Measurements from ENCODE around the gene SUPV3L1. TPM values are rescaled to one million over a fixed set of nuclear protein-coding genes. Genes with fewer than 3 reads are reported as not detected.

The SUPV3L1 gene
- total RNA-seq, 1 experiment from 2014 or later, result 37.6 TPM

DNA sequence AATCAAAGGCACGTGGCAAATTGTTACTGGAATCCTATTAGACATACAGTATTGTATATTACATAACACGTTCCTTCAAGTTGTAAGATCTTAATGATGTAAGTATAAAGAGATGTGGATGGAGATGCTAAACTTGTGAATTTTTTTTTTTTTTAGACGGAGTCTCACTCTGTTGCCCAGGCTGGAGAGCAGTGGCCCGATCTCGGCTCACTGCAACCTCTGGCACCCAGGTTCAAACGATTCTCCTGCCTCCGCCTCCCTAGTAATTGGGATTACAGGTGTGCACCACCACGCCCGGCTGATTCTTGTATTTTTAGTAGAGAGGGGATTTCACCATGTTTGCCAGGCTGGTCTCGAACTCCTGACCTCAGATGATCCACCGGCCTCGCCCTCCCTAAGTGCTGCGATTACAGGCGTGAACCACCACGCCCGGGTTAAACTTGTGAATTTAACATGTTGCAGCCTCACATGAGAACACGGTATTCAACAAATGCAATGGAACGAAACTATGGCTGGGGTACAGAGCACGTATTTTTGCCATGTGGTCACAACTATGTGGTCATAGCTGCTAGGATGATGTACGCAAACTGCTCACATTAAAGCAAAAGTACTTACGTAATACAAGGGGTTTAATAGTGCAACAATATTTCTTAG lies 818 bp upstream of the SUPV3L1 start:
- H3K36me3 ChIP-seq (ENCODE audit: insufficient read depth, low read length), result 0 out of 2 replicates have a peak, but pooled peaks cover 4% of the 10 kb centered on the region
- peaks cover 40% of the 10 kb centered on the region for H3K4me1 ChIP-seq (ENCODE audit: low read length)
- H4K20me1 ChIP-seq (ENCODE audit: insufficient read depth, low read depth, low read length), result no peaks in the 10 kb centered on the region
- DNase-seq, result no peak
- H3K79me2 ChIP-seq (ENCODE audit: low read length), result peaks cover 48% of the 10 kb centered on the region
- peak overlapping the region; percentile 68; the same call in 1 of the 2 replicates for H3K27ac ChIP-seq (ENCODE audit: low read length)
- peak overlapping the region; percentile 90 for H3K4me2 ChIP-seq (ENCODE audit: low read depth, low read length, poor library complexity, severe bottlenecking)
- H3K9me2 ChIP-seq (replicated peaks; ENCODE audit: insufficient read depth, low read length), result no peaks in the 10 kb centered on the region
- H3K9ac ChIP-seq (ENCODE audit: low read length), result peak overlapping the region; percentile 94
- no peaks in the 10 kb centered on the region for H3K9me3 ChIP-seq (ENCODE audit: low read length)
- no peaks in the 10 kb centered on the region for H3K27me3 ChIP-seq (ENCODE audit: low read length)
- H3K4me3 ChIP-seq (ENCODE audit: low read length), result peak overlapping the region; percentile 92
- no peak overlapping the region; the same call in 1 of the 2 replicates for H2AFZ ChIP-seq (ENCODE audit: low read length)

DNA sequence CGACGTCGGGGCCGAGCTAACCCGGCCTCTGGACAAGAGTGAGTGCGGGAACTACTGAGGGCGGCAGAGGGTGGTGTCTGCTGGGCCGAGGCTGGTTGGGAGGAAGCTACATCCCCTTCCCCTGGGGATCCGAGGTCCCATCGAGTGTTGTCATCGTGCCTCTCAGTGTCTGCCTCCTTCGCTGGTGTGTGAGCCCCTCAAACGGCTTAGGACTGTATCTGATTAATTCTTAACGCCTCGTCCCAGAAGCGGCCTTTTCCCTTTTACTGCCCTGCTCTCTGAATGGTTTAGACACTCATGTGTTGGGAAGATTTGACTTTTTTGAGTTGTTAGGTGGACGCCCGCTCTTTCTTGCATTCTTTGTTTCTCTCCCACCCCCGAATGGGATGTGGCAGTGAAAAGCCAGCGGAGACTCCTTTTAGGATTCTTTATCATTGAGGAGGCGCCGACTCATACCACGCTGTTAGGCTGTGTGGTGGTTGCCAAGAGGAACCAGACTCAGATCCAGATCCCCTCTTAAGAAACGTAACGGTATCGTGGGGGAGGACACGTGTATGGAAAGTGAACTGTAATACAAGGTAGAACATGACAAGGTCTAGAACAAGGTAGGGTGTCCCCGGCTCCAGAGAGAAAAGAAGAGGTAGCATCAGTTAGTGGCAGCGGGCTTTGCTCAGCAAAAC lies 631 bp downstream of the SUPV3L1 start:
- no peaks in the 10 kb centered on the region for H3K9me3 ChIP-seq (ENCODE audit: low read length)
- H3K4me2 ChIP-seq (ENCODE audit: low read depth, low read length, poor library complexity, severe bottlenecking), result peak overlapping the region; percentile 90
- DNase-seq, result peak; percentile 79
- peak overlapping the region; percentile 92 for H3K4me3 ChIP-seq (ENCODE audit: low read length)
- 0 out of 2 replicates have a peak, but pooled peaks cover 4% of the 10 kb centered on the region for H3K36me3 ChIP-seq (ENCODE audit: insufficient read depth, low read length)
- no peaks in the 10 kb centered on the region for H3K27me3 ChIP-seq (ENCODE audit: low read length)
- peak overlapping the region; percentile 94 for H3K9ac ChIP-seq (ENCODE audit: low read length)
- no peaks in the 10 kb centered on the region for H3K9me2 ChIP-seq (replicated peaks; ENCODE audit: insufficient read depth, low read length)
- no peak overlapping the region for H2AFZ ChIP-seq (ENCODE audit: low read length)
- H3K27ac ChIP-seq (ENCODE audit: low read length), result peak overlapping the region; percentile 68
- H3K4me1 ChIP-seq (ENCODE audit: low read length), result peaks cover 40% of the 10 kb centered on the region
- H3K79me2 ChIP-seq (ENCODE audit: low read length), result peaks cover 62% of the 10 kb centered on the region
- H4K20me1 ChIP-seq (ENCODE audit: insufficient read depth, low read depth, low read length), result no peaks in the 10 kb centered on the region; the same call in 1 of the 2 replicates

DNA sequence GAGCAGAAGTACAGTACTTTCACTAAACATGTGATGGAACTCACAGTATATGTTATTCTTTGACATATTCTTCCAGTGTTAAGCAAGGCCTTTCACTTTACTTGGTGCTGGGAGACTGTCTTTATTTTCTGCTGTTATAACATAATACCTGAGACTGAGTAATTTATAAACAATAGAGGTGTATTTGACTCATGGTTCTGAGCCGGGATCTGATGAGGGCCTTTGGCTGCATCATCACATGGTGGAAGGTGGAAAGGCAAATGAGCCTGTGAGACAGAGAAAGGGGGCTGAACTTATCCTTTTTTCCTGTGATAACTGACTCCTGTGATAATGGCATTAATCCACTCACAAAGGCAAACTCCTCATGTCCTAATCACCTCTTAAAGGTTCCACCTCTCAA lies 1.4 kb downstream of the SUPV3L1 start:
- Histone ChIP-seq H3K27me3 (ENCODE audit: low read length) (no peaks in the 10 kb centered on the region), H3K27ac (ENCODE audit: low read length) (no peak overlapping the region), H3K4me2 (ENCODE audit: low read depth, low read length, poor library complexity, severe bottlenecking) (peak overlapping the region; percentile 90), H3K4me3 (ENCODE audit: low read length) (peak overlapping the region; percentile 92), H3K9ac (ENCODE audit: low read length) (peak overlapping the region; percentile 94), H3K9me3 (ENCODE audit: low read length) (no peaks in the 10 kb centered on the region), H3K4me1 (ENCODE audit: low read length) (peaks cover 40% of the 10 kb centered on the region), H3K79me2 (ENCODE audit: low read length) (peaks cover 68% of the 10 kb centered on the region), H2AFZ (ENCODE audit: low read length) (no peak overlapping the region), H3K9me2 (replicated peaks; ENCODE audit: insufficient read depth, low read length) (no peaks in the 10 kb centered on the region), H3K36me3 (ENCODE audit: insufficient read depth, low read length) (peaks cover 4% of the 10 kb centered on the region; the same call in 1 of the 2 replicates), H4K20me1 (ENCODE audit: insufficient read depth, low read depth, low read length) (no peaks in the 10 kb centered on the region; the same call in 1 of the 2 replicates)
- no peak for DNase-seq

DNA sequence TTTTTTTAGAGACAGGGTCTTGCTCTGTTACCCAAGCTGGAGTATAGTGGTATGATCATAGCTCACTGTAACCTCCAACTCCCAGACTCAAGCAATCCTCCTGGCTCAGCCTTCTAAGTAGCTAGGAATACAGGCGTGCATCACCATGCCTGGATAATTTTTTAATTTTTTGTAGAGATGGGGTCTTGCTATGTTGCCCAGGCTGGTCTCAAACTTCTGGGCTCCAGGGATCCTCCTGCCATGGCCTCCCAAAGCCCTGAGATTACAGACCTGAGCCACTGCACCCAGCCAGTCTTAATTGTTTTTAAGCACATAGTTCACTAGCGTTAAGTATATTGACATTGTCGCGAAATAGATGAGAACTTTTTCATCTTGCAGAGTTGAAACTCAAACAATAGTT lies 2.0 kb downstream of the SUPV3L1 start:
- H3K27me3 ChIP-seq (ENCODE audit: low read length), result no peaks in the 10 kb centered on the region
- no peaks in the 10 kb centered on the region; the same call in 1 of the 2 replicates for H4K20me1 ChIP-seq (ENCODE audit: insufficient read depth, low read depth, low read length)
- H3K9ac ChIP-seq (ENCODE audit: low read length), result no peak overlapping the region
- no peak overlapping the region for H3K27ac ChIP-seq (ENCODE audit: low read length)
- DNase-seq, result no peak
- H3K36me3 ChIP-seq (ENCODE audit: insufficient read depth, low read length), result peaks cover 4% of the 10 kb centered on the region; the same call in 1 of the 2 replicates
- no peak overlapping the region for H3K4me3 ChIP-seq (ENCODE audit: low read length)
- H3K9me3 ChIP-seq (ENCODE audit: low read length), result no peaks in the 10 kb centered on the region
- H3K4me1 ChIP-seq (ENCODE audit: low read length), result peaks cover 40% of the 10 kb centered on the region
- peaks cover 73% of the 10 kb centered on the region for H3K79me2 ChIP-seq (ENCODE audit: low read length)
- H2AFZ ChIP-seq (ENCODE audit: low read length), result no peak overlapping the region
- H3K4me2 ChIP-seq (ENCODE audit: low read depth, low read length, poor library complexity, severe bottlenecking), result peak overlapping the region; percentile 90
- H3K9me2 ChIP-seq (replicated peaks; ENCODE audit: insufficient read depth, low read length), result no peaks in the 10 kb centered on the region

DNA sequence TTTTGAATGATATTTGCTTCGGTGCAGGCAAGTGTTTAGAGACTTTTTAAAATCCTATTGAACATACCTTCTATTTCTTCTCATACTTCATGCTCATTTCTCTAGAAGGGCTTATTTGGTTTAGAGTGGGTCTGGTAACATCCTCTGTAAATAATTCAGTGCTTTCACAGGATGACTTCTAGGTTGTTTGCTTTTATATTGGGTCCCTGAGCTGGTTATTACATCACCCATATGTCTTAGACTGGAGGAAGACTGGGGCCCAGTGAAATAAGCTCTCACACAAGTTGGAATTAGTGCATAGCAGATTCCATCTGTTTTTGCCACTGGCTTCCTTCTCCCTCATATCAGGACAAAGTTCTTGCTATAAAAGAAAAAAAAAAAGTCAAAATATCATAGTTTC lies 6.5 kb downstream of the SUPV3L1 start:
- DNase-seq, result no peak

DNA sequence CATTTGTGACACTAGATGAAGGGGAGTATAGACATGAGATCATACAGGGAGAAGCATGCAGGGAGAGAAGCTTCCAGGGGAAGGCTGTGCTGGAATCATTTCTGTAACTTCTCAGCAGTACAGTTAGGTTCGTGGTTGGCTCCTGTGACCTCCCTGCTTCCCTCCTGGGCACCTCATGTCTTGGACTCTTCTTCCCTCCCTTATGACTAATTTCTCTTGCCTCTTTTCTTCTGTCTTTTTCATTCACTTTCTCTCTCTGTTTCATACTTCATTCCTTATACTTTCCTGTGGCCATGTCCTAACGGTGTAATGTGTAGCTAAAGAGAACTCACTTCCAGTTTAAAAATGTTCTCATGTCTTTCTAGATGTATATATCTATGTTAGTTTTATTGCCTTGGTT lies 21.0 kb downstream of the SUPV3L1 start:
- Histone ChIP-seq H3K9ac (ENCODE audit: low read length) (no peak overlapping the region), H4K20me1 (ENCODE audit: insufficient read depth, low read depth, low read length) (no peaks in the 10 kb centered on the region), H3K4me1 (ENCODE audit: low read length) (no peaks in the 10 kb centered on the region), H2AFZ (ENCODE audit: low read length) (no peak overlapping the region), H3K36me3 (ENCODE audit: insufficient read depth, low read length) (peaks cover 41% of the 10 kb centered on the region; the same call in 1 of the 2 replicates), H3K4me3 (ENCODE audit: low read length) (no peak overlapping the region), H3K4me2 (ENCODE audit: low read depth, low read length, poor library complexity, severe bottlenecking) (no peak overlapping the region), H3K9me2 (replicated peaks; ENCODE audit: insufficient read depth, low read length) (no peaks in the 10 kb centered on the region), H3K9me3 (ENCODE audit: low read length) (no peaks in the 10 kb centered on the region), H3K27me3 (ENCODE audit: low read length) (no peaks in the 10 kb centered on the region), H3K27ac (ENCODE audit: low read length) (no peak overlapping the region), H3K79me2 (ENCODE audit: low read length) (no peaks in the 10 kb centered on the region)
- DNase-seq, result no peak

More for the DNA sequence above, 6.5 kb downstream of the SUPV3L1 start:
- Histone ChIP-seq H4K20me1 (ENCODE audit: insufficient read depth, low read depth, low read length) (no peaks in the 10 kb centered on the region; the same call in 1 of the 2 replicates), H3K9me3 (ENCODE audit: low read length) (no peaks in the 10 kb centered on the region), H3K27me3 (ENCODE audit: low read length) (no peaks in the 10 kb centered on the region), H3K36me3 (ENCODE audit: insufficient read depth, low read length) (peaks cover 38% of the 10 kb centered on the region; the same call in 1 of the 2 replicates), H3K4me3 (ENCODE audit: low read length) (no peak overlapping the region), H3K4me1 (ENCODE audit: low read length) (peaks cover 23% of the 10 kb centered on the region), H3K79me2 (ENCODE audit: low read length) (peaks cover 72% of the 10 kb centered on the region), H3K27ac (ENCODE audit: low read length) (no peak overlapping the region), H3K9me2 (replicated peaks; ENCODE audit: insufficient read depth, low read length) (no peaks in the 10 kb centered on the region), H3K4me2 (ENCODE audit: low read depth, low read length, poor library complexity, severe bottlenecking) (no peak overlapping the region), H2AFZ (ENCODE audit: low read length) (no peak overlapping the region), H3K9ac (ENCODE audit: low read length) (no peak overlapping the region)

DNA sequence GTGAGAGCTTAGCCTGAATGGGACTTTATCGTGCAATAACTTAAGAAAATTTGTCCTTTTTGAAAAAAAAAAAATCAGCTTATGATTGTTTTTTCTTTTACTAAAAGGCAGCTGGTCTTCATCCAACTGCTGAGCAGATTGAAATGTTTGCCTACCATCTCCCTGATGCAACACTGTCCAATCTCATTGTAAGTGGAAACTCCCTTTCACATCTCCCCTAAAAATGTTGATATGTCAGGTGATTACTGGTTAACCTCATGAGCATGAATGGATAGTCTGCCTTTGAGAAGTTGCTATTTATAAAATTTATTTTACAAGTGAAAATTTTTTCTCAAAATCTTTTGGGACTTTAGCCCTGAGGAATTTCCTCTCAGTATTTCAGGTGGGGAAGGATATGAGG lies 22.3 kb downstream of the SUPV3L1 start:
- H2AFZ ChIP-seq (ENCODE audit: low read length), result no peak overlapping the region
- no peak overlapping the region for H3K4me3 ChIP-seq (ENCODE audit: low read length)
- no peak overlapping the region for H3K4me2 ChIP-seq (ENCODE audit: low read depth, low read length, poor library complexity, severe bottlenecking)
- no peak for DNase-seq
- H3K9me3 ChIP-seq (ENCODE audit: low read length), result no peaks in the 10 kb centered on the region
- no peaks in the 10 kb centered on the region for H3K79me2 ChIP-seq (ENCODE audit: low read length)
- H3K4me1 ChIP-seq (ENCODE audit: low read length), result no peaks in the 10 kb centered on the region
- no peaks in the 10 kb centered on the region for H4K20me1 ChIP-seq (ENCODE audit: insufficient read depth, low read depth, low read length)
- H3K27me3 ChIP-seq (ENCODE audit: low read length), result no peaks in the 10 kb centered on the region
- H3K9ac ChIP-seq (ENCODE audit: low read length), result no peak overlapping the region
- no peaks in the 10 kb centered on the region for H3K9me2 ChIP-seq (replicated peaks; ENCODE audit: insufficient read depth, low read length)
- H3K36me3 ChIP-seq (ENCODE audit: insufficient read depth, low read length), result peaks cover 40% of the 10 kb centered on the region; the same call in 1 of the 2 replicates
- H3K27ac ChIP-seq (ENCODE audit: low read length), result no peak overlapping the region

DNA sequence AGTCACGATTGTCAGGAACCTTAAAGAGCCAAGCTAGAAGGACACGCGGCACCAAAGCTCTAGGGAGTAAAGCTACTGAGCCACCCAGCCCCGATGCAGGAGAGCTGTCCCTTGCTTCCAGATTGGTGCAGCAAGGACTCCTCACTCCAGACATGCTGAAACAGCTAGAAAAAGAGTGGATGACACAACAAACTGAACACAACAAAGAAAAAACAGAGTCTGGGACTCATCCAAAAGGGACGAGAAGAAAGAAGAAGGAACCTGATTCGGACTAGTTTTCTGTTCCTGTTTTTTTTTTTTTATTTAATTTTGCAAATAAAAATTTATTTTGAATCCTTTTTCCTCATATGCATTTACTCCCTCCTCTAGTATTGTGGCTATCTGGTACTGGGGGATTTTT lies 28.7 kb downstream of the SUPV3L1 start:
- Histone ChIP-seq H3K9me2 (replicated peaks; ENCODE audit: insufficient read depth, low read length) (no peaks in the 10 kb centered on the region), H3K4me2 (ENCODE audit: low read depth, low read length, poor library complexity, severe bottlenecking) (no peak overlapping the region), H4K20me1 (ENCODE audit: insufficient read depth, low read depth, low read length) (no peaks in the 10 kb centered on the region), H3K4me1 (ENCODE audit: low read length) (no peaks in the 10 kb centered on the region), H3K36me3 (ENCODE audit: insufficient read depth, low read length) (peaks cover 29% of the 10 kb centered on the region), H3K9me3 (ENCODE audit: low read length) (no peaks in the 10 kb centered on the region), H3K27ac (ENCODE audit: low read length) (no peak overlapping the region), H3K4me3 (ENCODE audit: low read length) (no peak overlapping the region), H3K9ac (ENCODE audit: low read length) (no peak overlapping the region), H3K79me2 (ENCODE audit: low read length) (no peaks in the 10 kb centered on the region), H2AFZ (ENCODE audit: low read length) (no peak overlapping the region), H3K27me3 (ENCODE audit: low read length) (no peaks in the 10 kb centered on the region)
- no peak for DNase-seq
